IPS-NIHi7 (cell line): ENCODE data around the gene VPREB3.

Source experiments
- DNase-seq: peaks from one replicate; pipeline ENCODE4 v3.0.0; 2012; ENCODE audit warnings: mixed read lengths; ENCODE audit errors: extremely low spot score

The VPREB3 gene

GRCh38 chr22:23782703-23783102 lies 28.5 kb upstream of the VPREB3 start:
- no peak for DNase-seq

GRCh38 chr22:23782252-23782651 lies 28.0 kb upstream of the VPREB3 start:
- DNase-seq = no peak

- DNase-seq = no peak
These were observed 27.4 kb upstream of the VPREB3 start for GRCh38 chr22:23781511-23782183.

GRCh38 chr22:23781065-23781464 lies 26.8 kb upstream of the VPREB3 start:
- no peak for DNase-seq

GRCh38 chr22:23780146-23780748 lies 26.0 kb upstream of the VPREB3 start:
- no peak for DNase-seq

- no peak for DNase-seq
These were observed 25.5 kb upstream of the VPREB3 start for GRCh38 chr22:23779731-23780130.

GRCh38 chr22:23779083-23779482 lies 24.9 kb upstream of the VPREB3 start:
- no peak for DNase-seq

GRCh38 chr22:23778577-23778900 lies 24.3 kb upstream of the VPREB3 start:
- DNase-seq = no peak

- DNase-seq = no peak
These were observed 23.8 kb upstream of the VPREB3 start for GRCh38 chr22:23777776-23778576.

GRCh38 chr22:23775779-23776375 lies 21.7 kb upstream of the VPREB3 start:
- DNase-seq = no peak

GRCh38 chr22:23774922-23775436 lies 20.8 kb upstream of the VPREB3 start:
- DNase-seq = no peak

- DNase-seq = no peak
These were observed 20.1 kb upstream of the VPREB3 start for GRCh38 chr22:23774114-23774921.

- DNase-seq = no peak
These were observed 19.4 kb upstream of the VPREB3 start for GRCh38 chr22:23773483-23774113.

- peak; percentile 81 for DNase-seq
These were observed 18.6 kb upstream of the VPREB3 start, which contains the start of gene MMP11 for GRCh38 chr22:23772649-23773473. TSS of gene MMP11 (plus strand) at chr22:23772849. CDS start at chr22:23772871, 22 bp downstream.

- DNase-seq = no peak
These were observed 18.1 kb upstream of the VPREB3 start for GRCh38 chr22:23772315-23772648.

GRCh38 chr22:23769321-23769965 lies 15.2 kb upstream of the VPREB3 start:
- no peak for DNase-seq

- DNase-seq = peak; percentile 81
These were observed 13.7 kb upstream of the VPREB3 start, which contains the start of gene CHCHD10 for GRCh38 chr22:23767673-23768548. TSS of gene CHCHD10 (minus strand) at chr22:23767972. CDS start at chr22:23767874, 98 bp downstream.

- DNase-seq = peak; percentile 37
These were observed 13.1 kb upstream of the VPREB3 start for GRCh38 chr22:23767303-23767672.
